HEK293T (cell line): ENCODE data around the gene STK4.

Experiments used
- CTCF ChIA-PET: fragments of 350-600 bp; formaldehyde crosslinking; extraction: SDS; loops from one replicate; lab custom pipeline; 2021; ENCODE audit warnings: antibody characterized with exemption, inconsistent platforms; lab: Yijun Ruan, JAX
- POLR2A ChIA-PET: fragments of 350-600 bp; formaldehyde crosslinking; extraction: SDS; loops from one replicate; lab custom pipeline; 2020; ENCODE audit warnings: antibody characterized with exemption, inconsistent platforms; lab: Yijun Ruan, JAX
- DNase-seq: peaks from one replicate; pipeline ENCODE4 v3.0.0; 2012; ENCODE audit warnings: mixed read lengths; ENCODE audit errors: extremely low spot score
- ARNT ChIP-seq: fragments of 450-650 bp; IDR thresholded peaks from 2 replicates; pipeline ENCODE4 v1.6.1; 2017; ENCODE audit warnings: mild to moderate bottlenecking
- BHLHE40 ChIP-seq: fragments of 450-650 bp; IDR thresholded peaks from 2 replicates; pipeline ENCODE4 v1.6.1; 2016; ENCODE audit warnings: mild to moderate bottlenecking, moderate library complexity, borderline replicate concordance
- CTBP1 ChIP-seq: fragments of 450-650 bp; IDR thresholded peaks from 2 replicates; pipeline ENCODE4 v1.6.1; 2016; ENCODE audit warnings: borderline replicate concordance
- ELF4 ChIP-seq: fragments of 450-650 bp; IDR thresholded peaks from 2 replicates; pipeline ENCODE4 v1.6.1; 2017; ENCODE audit warnings: antibody characterized with exemption
- FOXA1 ChIP-seq: fragments of 450-650 bp; IDR thresholded peaks from 2 replicates; pipeline ENCODE4 v1.6.1; 2016; ENCODE audit warnings: mild to moderate bottlenecking
- FOXK2 ChIP-seq: fragments of 450-650 bp; IDR thresholded peaks from 2 replicates; pipeline ENCODE4 v1.6.1; 2016; ENCODE audit warnings: mild to moderate bottlenecking
- FOXM1 ChIP-seq: fragments of 450-650 bp; IDR thresholded peaks from 2 replicates; pipeline ENCODE4 v1.6.1; 2017; ENCODE audit warnings: mild to moderate bottlenecking, borderline replicate concordance
- HDGF ChIP-seq: fragments of 450-650 bp; IDR thresholded peaks from 2 replicates; pipeline ENCODE4 v1.6.1; 2017; ENCODE audit warnings: antibody characterized with exemption, borderline replicate concordance
- L3MBTL2 ChIP-seq: fragments of 450-650 bp; conservative IDR thresholded peaks from 2 replicates; pipeline ENCODE4 v1.6.1; 2016; ENCODE audit warnings: mild to moderate bottlenecking
- LEF1 ChIP-seq: fragments of 450-650 bp; IDR thresholded peaks from 2 replicates; pipeline ENCODE4 v1.6.1; 2017; ENCODE audit warnings: mild to moderate bottlenecking, borderline replicate concordance
- NFRKB ChIP-seq: fragments of 450-650 bp; IDR thresholded peaks from 2 replicates; pipeline ENCODE4 v1.6.1; 2016; ENCODE audit warnings: mild to moderate bottlenecking, moderate library complexity
- SP1 ChIP-seq: fragments of 450-650 bp; IDR thresholded peaks from 2 replicates; pipeline ENCODE4 v1.6.1; 2017
- SUZ12 ChIP-seq: fragments of 450-650 bp; IDR thresholded peaks from 2 replicates; pipeline ENCODE4 v1.6.1; 2016; ENCODE audit warnings: mild to moderate bottlenecking
- TARDBP ChIP-seq: fragments of 450-650 bp; IDR thresholded peaks from 2 replicates; pipeline ENCODE4 v1.6.1; 2016
- ZNF384 ChIP-seq: fragments of 450-650 bp; IDR thresholded peaks from 2 replicates; pipeline ENCODE4 v1.6.1; 2016
- TF ChIP-seq, protein P1 (sequence below): fragments of 450-650 bp; IDR thresholded peaks from 2 replicates; pipeline ENCODE4 v1.6.1; 2016

STK4 gene

DNA sequence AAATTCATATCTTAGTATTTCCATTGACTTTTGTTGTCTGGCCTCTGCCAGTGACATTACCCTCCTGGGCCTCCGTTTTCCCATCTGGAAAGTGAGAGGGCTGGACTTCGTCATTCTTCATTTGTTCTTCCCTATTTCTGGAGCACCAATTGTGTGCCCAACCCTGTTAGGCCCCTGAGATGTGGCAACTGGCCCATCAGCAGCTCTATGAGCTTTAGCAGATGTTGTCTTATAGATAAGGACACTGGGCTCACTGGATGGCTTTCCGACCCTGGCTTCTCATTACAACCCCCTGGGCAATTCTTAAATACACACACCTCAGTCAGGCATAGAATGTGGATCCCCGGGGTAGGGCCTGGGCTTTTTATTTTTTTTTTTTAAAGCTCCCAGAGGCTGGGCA, 41.8 kb upstream of the STK4 start:
- DNase-seq = no peak
- no peak for TF ChIP-seq ELF4
- no peak for TF ChIP-seq SUZ12
- no peak for TF ChIP-seq LEF1
- TF ChIP-seq CTBP1 = no peak
- TF ChIP-seq HDGF = no peak
- no peak for TF ChIP-seq FOXM1
- no peak for TF ChIP-seq L3MBTL2
- TF ChIP-seq NFRKB = no peak
- no peak for TF ChIP-seq FOXA1
- TF ChIP-seq FOXK2 = no peak
- no peak for TF ChIP-seq ARNT
- no peak for TF ChIP-seq SP1
- TF ChIP-seq, protein P1, sequence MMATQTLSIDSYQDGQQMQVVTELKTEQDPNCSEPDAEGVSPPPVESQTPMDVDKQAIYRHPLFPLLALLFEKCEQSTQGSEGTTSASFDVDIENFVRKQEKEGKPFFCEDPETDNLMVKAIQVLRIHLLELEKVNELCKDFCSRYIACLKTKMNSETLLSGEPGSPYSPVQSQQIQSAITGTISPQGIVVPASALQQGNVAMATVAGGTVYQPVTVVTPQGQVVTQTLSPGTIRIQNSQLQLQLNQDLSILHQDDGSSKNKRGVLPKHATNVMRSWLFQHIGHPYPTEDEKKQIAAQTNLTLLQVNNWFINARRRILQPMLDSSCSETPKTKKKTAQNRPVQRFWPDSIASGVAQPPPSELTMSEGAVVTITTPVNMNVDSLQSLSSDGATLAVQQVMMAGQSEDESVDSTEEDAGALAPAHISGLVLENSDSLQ = no peak
- no peak for TF ChIP-seq TARDBP
- TF ChIP-seq ZNF384 = no peak
- no peak for TF ChIP-seq BHLHE40
- POLR2A ChIA-PET = no interaction called here
- CTCF ChIA-PET = no interaction called here

DNA sequence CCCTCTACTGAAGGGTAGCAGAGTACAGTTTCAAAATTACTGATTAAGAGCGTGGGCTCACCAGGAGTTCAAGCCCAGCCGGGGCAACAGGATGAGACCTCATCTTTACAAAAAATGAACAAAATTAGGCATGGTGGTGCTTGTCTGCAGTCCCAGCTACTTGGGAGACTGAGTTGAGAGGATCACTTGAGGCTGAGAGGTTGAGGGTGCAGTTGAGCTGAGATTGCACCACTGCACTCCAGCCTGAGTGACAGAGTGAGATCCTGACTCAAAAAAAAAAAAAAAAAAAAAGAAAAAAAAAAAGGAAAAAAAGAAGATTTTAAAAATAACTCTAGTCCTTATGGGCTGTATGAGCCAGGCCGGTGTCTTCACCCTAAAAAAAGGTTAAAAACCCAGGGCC, 37.7 kb upstream of the STK4 start:
- DNase-seq = no peak
- CTCF ChIA-PET = no interaction called here
- POLR2A ChIA-PET = no interaction called here
- TF ChIP-seq FOXM1 (no peak), SP1 (no peak), FOXA1 (no peak), TARDBP (no peak), LEF1 (no peak), NFRKB (no peak), ZNF384 (no peak), CTBP1 (no peak), L3MBTL2 (no peak), ELF4 (no peak), BHLHE40 (no peak), ARNT (no peak)
- TF ChIP-seq, protein P1 = no peak

DNA sequence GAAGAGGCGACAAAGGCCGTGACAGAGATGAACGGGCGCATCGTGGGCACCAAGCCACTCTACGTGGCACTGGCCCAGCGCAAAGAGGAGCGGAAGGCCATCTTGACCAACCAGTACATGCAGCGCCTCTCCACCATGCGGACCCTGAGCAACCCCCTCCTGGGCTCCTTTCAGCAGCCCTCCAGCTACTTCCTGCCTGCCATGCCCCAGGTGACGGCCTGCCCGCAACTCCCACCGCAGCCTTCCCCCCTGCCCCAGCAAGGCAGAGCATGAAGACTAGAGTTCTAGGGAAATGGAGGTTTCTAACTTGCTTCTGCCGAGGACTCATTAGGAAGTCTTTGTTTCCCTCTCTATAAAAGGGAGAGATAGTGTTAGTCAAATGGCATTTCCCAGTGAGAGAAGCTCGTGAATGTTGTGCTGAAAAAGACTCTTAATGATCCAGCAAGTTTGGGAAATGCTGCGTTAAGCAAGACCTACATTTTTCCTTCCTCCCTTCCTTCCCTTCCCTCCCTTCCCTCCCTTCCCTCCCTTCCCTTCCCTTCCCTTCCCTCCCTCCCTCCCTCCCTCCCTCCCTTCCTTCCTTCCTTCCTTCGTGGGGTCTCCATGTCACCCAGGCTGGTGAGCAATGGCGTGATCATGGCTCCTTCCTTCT, 35.7 kb upstream of the STK4 start:
- ChIA-PET CTCF (no interaction called here), POLR2A (no interaction called here)
- no peak for DNase-seq
- TF ChIP-seq ZNF384 (no peak), ARNT (no peak), CTBP1 (no peak), NFRKB (no peak), L3MBTL2 (no peak), FOXK2 (no peak), HDGF (no peak), LEF1 (no peak), BHLHE40 (no peak), ELF4 (no peak), TARDBP (no peak), FOXA1 (no peak)
- TF ChIP-seq, protein P1 = no peak

DNA sequence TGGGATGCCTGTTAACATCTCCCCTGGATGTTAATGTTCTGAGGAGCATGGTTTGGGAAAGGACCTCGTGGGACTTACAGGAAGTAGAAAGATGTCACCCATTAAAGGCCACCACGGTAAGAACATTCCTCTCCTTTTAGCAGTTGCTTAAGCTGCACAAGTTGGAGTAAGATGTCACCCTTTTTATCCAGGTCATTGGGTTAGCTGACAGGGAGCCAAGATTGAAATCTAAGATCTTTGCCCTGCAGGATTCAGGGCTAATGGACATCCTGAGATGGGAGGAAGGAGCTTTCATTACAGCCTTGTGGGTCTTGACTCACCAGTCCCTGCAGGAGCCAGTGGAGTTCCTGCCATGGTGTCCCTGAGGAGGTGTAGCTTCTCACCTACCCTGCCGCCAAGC, 34.4 kb upstream of the STK4 start:
- ChIA-PET CTCF (no interaction called here), POLR2A (interaction anchor here (1.0 kb wide), 1 partner anchor 28 kb away, joined by 3 read pairs; the partner anchor contains the start of gene TOMM34)
- no peak for DNase-seq
- TF ChIP-seq ZNF384 (no peak), SUZ12 (no peak), BHLHE40 (no peak), CTBP1 (no peak), TARDBP (no peak), FOXA1 (no peak), FOXM1 (no peak), SP1 (no peak), LEF1 (no peak), ARNT (no peak), HDGF (no peak), ELF4 (no peak)
- TF ChIP-seq, protein P1 = no peak

DNA sequence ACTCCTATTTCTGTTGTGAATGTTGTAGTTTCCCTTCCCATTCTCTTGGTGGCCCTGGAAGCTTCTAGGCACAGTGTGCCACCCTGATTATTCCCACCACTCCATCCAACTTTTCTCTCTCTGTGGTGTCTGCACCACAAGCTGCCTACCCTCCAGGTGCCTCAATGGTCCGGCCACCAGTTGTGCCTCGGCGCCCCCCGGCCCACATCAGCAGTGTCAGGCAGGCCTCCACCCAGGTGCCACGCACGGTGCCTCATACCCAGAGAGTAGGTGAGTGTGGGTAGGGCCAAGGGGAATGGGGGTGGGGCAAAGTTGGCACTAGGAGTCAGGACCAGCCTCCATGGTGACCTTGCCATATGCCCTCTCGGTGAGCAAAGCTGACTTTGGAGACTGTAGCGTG, 33.4 kb upstream of the STK4 start:
- ChIA-PET POLR2A (interaction anchor here (1.0 kb wide), 1 partner anchor 27 kb away, joined by 3 read pairs; the partner anchor contains the start of gene TOMM34), CTCF (no interaction called here)
- TF ChIP-seq TARDBP (no peak), ELF4 (no peak), CTBP1 (no peak)
- DNase-seq = no peak

DNA sequence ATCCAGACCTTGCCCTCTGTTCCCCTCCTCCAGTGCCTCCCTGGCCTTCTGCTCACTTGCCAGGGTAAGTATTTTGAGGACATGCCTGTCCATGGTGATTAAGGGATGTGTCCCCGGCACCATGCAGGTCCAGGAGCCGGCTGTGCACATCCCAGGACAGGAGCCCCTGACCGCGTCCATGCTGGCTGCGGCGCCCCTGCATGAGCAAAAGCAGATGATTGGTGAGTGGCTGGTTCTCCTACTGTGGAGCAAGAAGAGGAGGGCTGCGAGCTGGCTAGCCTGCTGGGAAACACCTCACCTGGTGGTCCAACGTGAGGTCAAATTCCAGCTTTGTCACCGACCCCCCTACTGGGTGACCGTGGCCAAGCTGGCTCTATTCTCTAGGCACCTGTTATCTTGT, 29.8 kb upstream of the STK4 start:
- DNase-seq = no peak
- ChIA-PET CTCF (no interaction called here), POLR2A (interaction anchor here (1.1 kb wide), 1 partner anchor 24 kb away, joined by 3 read pairs; the partner anchor contains the start of gene TOMM34)
- TF ChIP-seq ARNT = no peak
- no peak for TF ChIP-seq TARDBP
- no peak for TF ChIP-seq L3MBTL2
- TF ChIP-seq ZNF384 = no peak
- no peak for TF ChIP-seq FOXK2
- no peak for TF ChIP-seq FOXA1
- TF ChIP-seq LEF1 = no peak
- TF ChIP-seq, protein P1 = no peak
- no peak for TF ChIP-seq ELF4
- no peak for TF ChIP-seq HDGF
- TF ChIP-seq CTBP1 = no peak
- TF ChIP-seq SUZ12 = no peak
- TF ChIP-seq BHLHE40 = no peak
- TF ChIP-seq SP1 = no peak
- TF ChIP-seq NFRKB = no peak
- no peak for TF ChIP-seq FOXM1
